ENCODE data around the gene TMEM41B.
"Not testable (repeated sequence)": the region's sequence is repeated elsewhere in the genome, so short reads cannot be mapped to it uniquely, and the experiment has no call there.

TMEM41B gene

GRCh38 chr11:9320047-9320446 lies 5.7 kb upstream of the TMEM41B start:
- H3K27me3 ChIP-seq (ENCODE audit: insufficient read depth, low read length) = no peaks in the 10 kb centered on the region
- no peaks in the 10 kb centered on the region for H3K9me3 ChIP-seq (ENCODE audit: low read length)
- H3K36me3 ChIP-seq (ENCODE audit: insufficient read depth, low read length) = no peaks in the 10 kb centered on the region
- H3K4me3 ChIP-seq (ENCODE audit: low read length) = no peak overlapping the region
- no peak overlapping the region for H2AFZ ChIP-seq (ENCODE audit: low read depth, low read length)
- peaks cover 4% of the 10 kb centered on the region for H3K4me1 ChIP-seq (ENCODE audit: insufficient read depth, low read length)

GRCh38 chr11:9319377-9320001 lies 5.1 kb upstream of the TMEM41B start:
- not testable (repeated sequence) for H3K4me3 ChIP-seq (ENCODE audit: low read length); H3K36me3 ChIP-seq (ENCODE audit: insufficient read depth, low read length); H3K27me3 ChIP-seq (ENCODE audit: insufficient read depth, low read length); H3K4me1 ChIP-seq (ENCODE audit: insufficient read depth, low read length); H3K9me3 ChIP-seq (ENCODE audit: low read length)
- peak overlapping the region; percentile 22 for H2AFZ ChIP-seq (ENCODE audit: low read depth, low read length)

GRCh38 chr11:9318442-9319376 lies 4.3 kb upstream of the TMEM41B start:
- peak overlapping the region; percentile 22 for H2AFZ ChIP-seq (ENCODE audit: low read depth, low read length)

GRCh38 chr11:9316334-9316733 lies 1.9 kb upstream of the TMEM41B start:
- Histone ChIP-seq H3K9me3 (ENCODE audit: low read length) (no peaks in the 10 kb centered on the region), H3K36me3 (ENCODE audit: insufficient read depth, low read length) (no peaks in the 10 kb centered on the region), H3K27me3 (ENCODE audit: insufficient read depth, low read length) (no peaks in the 10 kb centered on the region), H3K4me3 (ENCODE audit: low read length) (no peak overlapping the region), H2AFZ (ENCODE audit: low read depth, low read length) (no peak overlapping the region), H3K4me1 (ENCODE audit: insufficient read depth, low read length) (peaks cover 13% of the 10 kb centered on the region)

More at GRCh38 chr11:9318442-9319376, 4.3 kb upstream of the TMEM41B start:
- H3K27me3 ChIP-seq (ENCODE audit: insufficient read depth, low read length); H3K36me3 ChIP-seq (ENCODE audit: insufficient read depth, low read length); H3K4me1 ChIP-seq (ENCODE audit: insufficient read depth, low read length); H3K4me3 ChIP-seq (ENCODE audit: low read length); H3K9me3 ChIP-seq (ENCODE audit: low read length): not testable (repeated sequence)

- H2AFZ ChIP-seq (ENCODE audit: low read depth, low read length) = peak overlapping the region; percentile 64
- no peaks in the 10 kb centered on the region for H3K27me3 ChIP-seq (ENCODE audit: insufficient read depth, low read length)
- H3K9me3 ChIP-seq (ENCODE audit: low read length) = no peaks in the 10 kb centered on the region
- peak overlapping the region; percentile 73 for H3K4me3 ChIP-seq (ENCODE audit: low read length)
- no peaks in the 10 kb centered on the region for H3K36me3 ChIP-seq (ENCODE audit: insufficient read depth, low read length)
- H3K4me1 ChIP-seq (ENCODE audit: insufficient read depth, low read length) = peaks cover 13% of the 10 kb centered on the region
Observed at GRCh38 chr11:9315078-9315688, 790 bp upstream of the TMEM41B start.

GRCh38 chr11:9313648-9314290 lies 624 bp downstream of the TMEM41B start:
- Histone ChIP-seq H3K36me3 (ENCODE audit: insufficient read depth, low read length) (no peaks in the 10 kb centered on the region), H3K27me3 (ENCODE audit: insufficient read depth, low read length) (no peaks in the 10 kb centered on the region), H3K4me3 (ENCODE audit: low read length) (peak overlapping the region; percentile 91), H2AFZ (ENCODE audit: low read depth, low read length) (peak overlapping the region; percentile 87), H3K4me1 (ENCODE audit: insufficient read depth, low read length) (peaks cover 13% of the 10 kb centered on the region), H3K9me3 (ENCODE audit: low read length) (no peaks in the 10 kb centered on the region)

GRCh38 chr11:9310485-9311090 lies 3.8 kb downstream of the TMEM41B start:
- Histone ChIP-seq H3K27me3 (ENCODE audit: insufficient read depth, low read length) (no peaks in the 10 kb centered on the region), H3K4me3 (ENCODE audit: low read length) (no peak overlapping the region), H3K4me1 (ENCODE audit: insufficient read depth, low read length) (peaks cover 13% of the 10 kb centered on the region)

GRCh38 chr11:9304178-9304577 lies 10.2 kb downstream of the TMEM41B start:
- H3K4me1 ChIP-seq (ENCODE audit: insufficient read depth, low read length) = no peaks in the 10 kb centered on the region
- H3K4me3 ChIP-seq (ENCODE audit: low read length) = no peak overlapping the region
- no peak overlapping the region for H2AFZ ChIP-seq (ENCODE audit: low read depth, low read length)
- no peaks in the 10 kb centered on the region for H3K27me3 ChIP-seq (ENCODE audit: insufficient read depth, low read length)
- no peaks in the 10 kb centered on the region for H3K9me3 ChIP-seq (ENCODE audit: low read length)
- peaks cover 4% of the 10 kb centered on the region for H3K36me3 ChIP-seq (ENCODE audit: insufficient read depth, low read length)

More at GRCh38 chr11:9310485-9311090, 3.8 kb downstream of the TMEM41B start:
- Histone ChIP-seq H3K9me3 (ENCODE audit: low read length) (no peaks in the 10 kb centered on the region), H3K36me3 (ENCODE audit: insufficient read depth, low read length) (no peaks in the 10 kb centered on the region), H2AFZ (ENCODE audit: low read depth, low read length) (no peak overlapping the region)

- H3K9me3 ChIP-seq (ENCODE audit: low read length) = no peaks in the 10 kb centered on the region
- H3K27me3 ChIP-seq (ENCODE audit: insufficient read depth, low read length) = no peaks in the 10 kb centered on the region
- no peaks in the 10 kb centered on the region for H3K4me1 ChIP-seq (ENCODE audit: insufficient read depth, low read length)
- H3K36me3 ChIP-seq (ENCODE audit: insufficient read depth, low read length) = peaks cover 10% of the 10 kb centered on the region
- H2AFZ ChIP-seq (ENCODE audit: low read depth, low read length) = no peak overlapping the region
- no peak overlapping the region for H3K4me3 ChIP-seq (ENCODE audit: low read length)
Observed at GRCh38 chr11:9302448-9302847, 11.9 kb downstream of the TMEM41B start.

GRCh38 chr11:9301720-9302119 lies 12.7 kb downstream of the TMEM41B start:
- Histone ChIP-seq H3K4me1 (ENCODE audit: insufficient read depth, low read length) (no peaks in the 10 kb centered on the region), H3K4me3 (ENCODE audit: low read length) (no peak overlapping the region), H3K9me3 (ENCODE audit: low read length) (no peaks in the 10 kb centered on the region), H3K27me3 (ENCODE audit: insufficient read depth, low read length) (no peaks in the 10 kb centered on the region), H3K36me3 (ENCODE audit: insufficient read depth, low read length) (peaks cover 14% of the 10 kb centered on the region), H2AFZ (ENCODE audit: low read depth, low read length) (no peak overlapping the region)

GRCh38 chr11:9293646-9294045 lies 20.7 kb downstream of the TMEM41B start:
- no peaks in the 10 kb centered on the region for H3K9me3 ChIP-seq (ENCODE audit: low read length)
- H3K4me1 ChIP-seq (ENCODE audit: insufficient read depth, low read length) = no peaks in the 10 kb centered on the region
- H3K36me3 ChIP-seq (ENCODE audit: insufficient read depth, low read length) = peaks cover 28% of the 10 kb centered on the region
- H3K4me3 ChIP-seq (ENCODE audit: low read length) = no peak overlapping the region
- no peaks in the 10 kb centered on the region for H3K27me3 ChIP-seq (ENCODE audit: insufficient read depth, low read length)
- no peak overlapping the region for H2AFZ ChIP-seq (ENCODE audit: low read depth, low read length)

- no peaks in the 10 kb centered on the region for H3K9me3 ChIP-seq (ENCODE audit: low read length)
- no peaks in the 10 kb centered on the region for H3K4me1 ChIP-seq (ENCODE audit: insufficient read depth, low read length)
- no peak overlapping the region for H3K4me3 ChIP-seq (ENCODE audit: low read length)
- peaks cover 20% of the 10 kb centered on the region for H3K36me3 ChIP-seq (ENCODE audit: insufficient read depth, low read length)
- no peaks in the 10 kb centered on the region for H3K27me3 ChIP-seq (ENCODE audit: insufficient read depth, low read length)
- no peak overlapping the region for H2AFZ ChIP-seq (ENCODE audit: low read depth, low read length)
Observed at GRCh38 chr11:9285850-9286587, 28.4 kb downstream of the TMEM41B start.
